Liver (tissue), 3 donors: ENCODE data around the gene AAK1.

Experiments used
- EGR1 ChIP-seq, 2 donors: IDR thresholded peaks; 2 replicates each; pipeline ENCODE4 v1.6.1; 2016 to 2018; ENCODE audit warnings: antibody characterized with exemption in 2 of 2, low read depth in 2 of 2
- HNF4A ChIP-seq, 2 donors: conservative IDR thresholded peaks; 2 replicates each; pipeline ENCODE4 v1.6.1; 2016; ENCODE audit warnings: antibody characterized with exemption in 2 of 2, mild to moderate bottlenecking in 2 of 2
- MAX ChIP-seq: IDR thresholded peaks from 2 replicates; pipeline ENCODE4 v1.6.1; 2016; ENCODE audit warnings: antibody characterized with exemption
- TF ChIP-seq, protein P1 (sequence below): fragments of 150-350 bp; IDR thresholded peaks from 2 replicates; pipeline ENCODE4 v1.5.1; 2017; ENCODE audit warnings: improper control_type of control experiment, low read depth, low read length; ENCODE audit not compliant: missing input control
- donor health status: healthy.
- donor health status: healthy.

DNA sequence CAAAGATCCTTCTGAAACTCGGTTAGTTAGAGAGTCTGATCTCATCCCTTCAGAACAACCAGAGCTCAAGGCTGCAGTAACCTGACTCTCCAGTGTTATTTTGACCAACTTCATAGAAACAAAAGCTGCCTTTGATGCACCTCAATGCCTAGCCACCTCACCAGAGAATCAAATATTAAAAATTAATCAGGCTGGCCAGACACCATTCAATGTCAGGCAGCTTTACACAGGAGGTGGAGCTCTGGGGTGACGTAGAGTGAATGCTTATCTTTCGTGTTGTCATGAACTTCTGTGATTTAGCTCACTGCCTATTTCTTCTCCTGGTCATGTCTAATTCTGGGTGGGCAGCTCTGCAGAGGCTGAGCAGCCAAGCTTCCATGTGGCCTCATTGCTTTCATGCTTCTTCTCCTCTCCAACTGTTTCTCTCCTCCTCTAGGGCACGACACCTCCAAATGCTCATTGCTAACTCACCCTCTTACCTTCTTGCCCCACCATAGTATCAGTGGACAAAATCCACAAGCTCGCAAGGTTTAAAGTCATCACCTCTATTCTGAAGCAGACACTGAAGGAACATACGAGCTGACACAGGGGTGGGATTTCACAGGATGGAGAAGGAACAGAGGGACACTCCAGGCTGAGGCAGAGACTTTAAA is 39.4 kb downstream of the AAK1 start:
- TF ChIP-seq, protein P1, sequence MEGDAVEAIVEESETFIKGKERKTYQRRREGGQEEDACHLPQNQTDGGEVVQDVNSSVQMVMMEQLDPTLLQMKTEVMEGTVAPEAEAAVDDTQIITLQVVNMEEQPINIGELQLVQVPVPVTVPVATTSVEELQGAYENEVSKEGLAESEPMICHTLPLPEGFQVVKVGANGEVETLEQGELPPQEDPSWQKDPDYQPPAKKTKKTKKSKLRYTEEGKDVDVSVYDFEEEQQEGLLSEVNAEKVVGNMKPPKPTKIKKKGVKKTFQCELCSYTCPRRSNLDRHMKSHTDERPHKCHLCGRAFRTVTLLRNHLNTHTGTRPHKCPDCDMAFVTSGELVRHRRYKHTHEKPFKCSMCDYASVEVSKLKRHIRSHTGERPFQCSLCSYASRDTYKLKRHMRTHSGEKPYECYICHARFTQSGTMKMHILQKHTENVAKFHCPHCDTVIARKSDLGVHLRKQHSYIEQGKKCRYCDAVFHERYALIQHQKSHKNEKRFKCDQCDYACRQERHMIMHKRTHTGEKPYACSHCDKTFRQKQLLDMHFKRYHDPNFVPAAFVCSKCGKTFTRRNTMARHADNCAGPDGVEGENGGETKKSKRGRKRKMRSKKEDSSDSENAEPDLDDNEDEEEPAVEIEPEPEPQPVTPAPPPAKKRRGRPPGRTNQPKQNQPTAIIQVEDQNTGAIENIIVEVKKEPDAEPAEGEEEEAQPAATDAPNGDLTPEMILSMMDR: no peak
- no peak for TF ChIP-seq EGR1 (IDR thresholded peaks at IDR 0.05; ENCODE audit: low read depth in 2 of 2)
- TF ChIP-seq HNF4A (conservative IDR thresholded peaks at IDR 0.05): no peak
- no peak for TF ChIP-seq MAX
